Liver (tissue), 9 donors: Measurements from ENCODE around the gene GNG7. TPM values are rescaled to one million over a fixed set of nuclear protein-coding genes. Genes with fewer than 3 reads are reported as not detected.

ENCODE experiments used
- DNase-seq: peaks from one replicate; pipeline ENCODE4 v3.0.0-alpha.2; 2017; ENCODE audit warnings: low spot score
- H3K27ac ChIP-seq, 2 donors: one replicate each; pipeline ENCODE4 v1.7.0; 2013; ENCODE audit warnings: inconsistent platforms in 2 of 2, low read length in 2 of 2, control low read depth in 1 of 2, low read depth in 1 of 2, mild to moderate bottlenecking in 1 of 2
- H3K27me3 ChIP-seq, 4 donors: one replicate each; pipeline versions ENCODE4 v1.6.1 to v1.7.0; 2013; ENCODE audit warnings: low read length in 3 of 4, inconsistent platforms in 1 of 4, mild to moderate bottlenecking in 1 of 4, moderate library complexity in 1 of 4; ENCODE audit not compliant: control insufficient read depth in 4 of 4, insufficient read depth in 4 of 4
- H3K36me3 ChIP-seq, 4 donors: one replicate each; pipeline versions ENCODE4 v1.6.1 to v1.7.0; 2013; ENCODE audit warnings: low read length in 3 of 4, mild to moderate bottlenecking in 3 of 4, low read depth in 1 of 4, moderate library complexity in 1 of 4; ENCODE audit not compliant: control insufficient read depth in 4 of 4, insufficient read depth in 3 of 4
- H3K4me1 ChIP-seq, 4 donors: one replicate each; pipeline versions ENCODE4 v1.6.1 to v1.7.0; 2013; ENCODE audit warnings: low read length in 3 of 4, mild to moderate bottlenecking in 3 of 4, moderate library complexity in 1 of 4; ENCODE audit not compliant: control insufficient read depth in 4 of 4, insufficient read depth in 4 of 4
- H3K4me3 ChIP-seq, 3 donors: one replicate each; pipeline versions ENCODE4 v1.6.1 to v1.7.0; 2013; ENCODE audit warnings: low read length in 3 of 3, control low read depth in 1 of 3, low read depth in 1 of 3, mild to moderate bottlenecking in 1 of 3
- H3K9ac ChIP-seq, 2 donors: one replicate each; pipeline ENCODE4 v1.7.0; 2013; ENCODE audit warnings: low read length in 2 of 2, mild to moderate bottlenecking in 2 of 2, moderate library complexity in 2 of 2, control low read depth in 1 of 2, low read depth in 1 of 2
- H3K9me3 ChIP-seq, 4 donors: one replicate each; pipeline versions ENCODE4 v1.6.1 to v1.7.0; 2013; ENCODE audit warnings: low read length in 3 of 4; ENCODE audit not compliant: control insufficient read depth in 4 of 4
- EGR1 ChIP-seq, 2 donors: IDR thresholded peaks; 2 replicates each; pipeline ENCODE4 v1.6.1; 2016 to 2018; ENCODE audit warnings: antibody characterized with exemption in 2 of 2, low read depth in 2 of 2
- FOXA1 ChIP-seq: IDR thresholded peaks from 2 replicates; pipeline ENCODE4 v1.6.1; 2016; ENCODE audit warnings: antibody characterized with exemption
- FOXA2 ChIP-seq: IDR thresholded peaks from 2 replicates; pipeline ENCODE4 v1.6.1; 2016; ENCODE audit warnings: antibody characterized with exemption
- GABPA ChIP-seq, 2 donors: IDR thresholded peaks in 1 of 2; conservative IDR thresholded peaks in 1 of 2; 2 replicates each; pipeline ENCODE4 v1.6.1; 2016; ENCODE audit warnings: antibody characterized with exemption in 2 of 2, mild to moderate bottlenecking in 1 of 2, moderate library complexity in 1 of 2
- HNF4A ChIP-seq, 2 donors: conservative IDR thresholded peaks; 2 replicates each; pipeline ENCODE4 v1.6.1; 2016; ENCODE audit warnings: antibody characterized with exemption in 2 of 2, mild to moderate bottlenecking in 2 of 2
- HNF4G ChIP-seq: IDR thresholded peaks from 2 replicates; pipeline ENCODE4 v1.6.1; 2016; ENCODE audit warnings: antibody characterized with exemption
- JUND ChIP-seq, 2 donors: IDR thresholded peaks; 2 replicates each; pipeline ENCODE4 v1.6.1; 2016; ENCODE audit warnings: antibody characterized with exemption in 2 of 2
- NR2F2 ChIP-seq: IDR thresholded peaks from 2 replicates; pipeline ENCODE4 v1.6.1; 2016; ENCODE audit warnings: antibody characterized with exemption
- RAD21 ChIP-seq, 2 donors: IDR thresholded peaks; 2 replicates each; pipeline ENCODE4 v1.6.1; 2016; ENCODE audit warnings: antibody characterized with exemption in 2 of 2, mild to moderate bottlenecking in 2 of 2
- RXRA ChIP-seq, 2 donors: IDR thresholded peaks; 2 replicates each; pipeline ENCODE4 v1.6.1; 2017 to 2018; ENCODE audit warnings: antibody characterized with exemption in 2 of 2, mild to moderate bottlenecking in 1 of 2
- SP1 ChIP-seq: IDR thresholded peaks from 2 replicates; pipeline ENCODE4 v1.6.1; 2018; ENCODE audit warnings: antibody characterized with exemption, mild to moderate bottlenecking
- TAF1 ChIP-seq: conservative IDR thresholded peaks from 2 replicates; pipeline ENCODE4 v1.6.1; 2016; ENCODE audit warnings: antibody characterized with exemption, mild to moderate bottlenecking
- YY1 ChIP-seq: IDR thresholded peaks from 2 replicates; pipeline ENCODE4 v1.6.1; 2016; ENCODE audit warnings: antibody characterized with exemption, mild to moderate bottlenecking
- WGBS: extraction: QIAGEN DNeasy Blood & Tissue Kit; methylation state at CpG from one replicate; pipeline ENCODE4 v1.1.7; 2013; 5-methylcytosine and 5-hydroxymethylcytosine counted together
- polyA plus RNA-seq, 2 donors: library from polyadenylated mRNA; stranded (reverse) in 1 of 2; unstranded in 1 of 2; fragments of 200-250 nt in 1 of 2; fragments of >200 nt in 1 of 2; fragmentation: Nextera tagmentation in 1 of 2; extraction: Ambion mirVana in 1 of 2; gene quantifications; one replicate each; pipeline versions ENCODE4 v1.2.1 to v1.2.3, GENCODE V29; 2013 to 2015
- total RNA-seq, 2 donors: library from RNA; depleted of rRNA; stranded (reverse); fragments of >200 nt; gene quantifications; one replicate each; pipeline ENCODE4 v1.2.3, GENCODE V29; 2014
- TF ChIP-seq, protein P1 (sequence below): IDR thresholded peaks from 2 replicates; pipeline ENCODE4 v1.6.1; 2016; ENCODE audit warnings: antibody characterized with exemption
- TF ChIP-seq, protein P2 (sequence below): IDR thresholded peaks from 2 replicates; pipeline ENCODE4 v1.6.1; 2016; ENCODE audit warnings: antibody characterized with exemption, mild to moderate bottlenecking
- TF ChIP-seq, protein P3 (sequence below): IDR thresholded peaks from 2 replicates; pipeline ENCODE4 v1.6.1; 2016; ENCODE audit warnings: antibody characterized with exemption
- TF ChIP-seq, protein P4 (sequence below): fragments of 150-350 bp; IDR thresholded peaks from 2 replicates; pipeline ENCODE4 v1.5.1; 2017; ENCODE audit warnings: improper control_type of control experiment, low read depth, low read length; ENCODE audit not compliant: missing input control
- TF ChIP-seq, protein P5 (sequence below): IDR thresholded peaks from 2 replicates; pipeline ENCODE4 v1.6.1; 2016; ENCODE audit warnings: antibody characterized with exemption
- donor health status: healthy.
- donor health status: healthy.
- donor health status: healthy.
- donor health status: healthy.
- donor health status: healthy.

Gene GNG7
- total and polyA plus RNA-seq, 4 donors: 0.75 to 1.9 (median 1.1) TPM

DNA sequence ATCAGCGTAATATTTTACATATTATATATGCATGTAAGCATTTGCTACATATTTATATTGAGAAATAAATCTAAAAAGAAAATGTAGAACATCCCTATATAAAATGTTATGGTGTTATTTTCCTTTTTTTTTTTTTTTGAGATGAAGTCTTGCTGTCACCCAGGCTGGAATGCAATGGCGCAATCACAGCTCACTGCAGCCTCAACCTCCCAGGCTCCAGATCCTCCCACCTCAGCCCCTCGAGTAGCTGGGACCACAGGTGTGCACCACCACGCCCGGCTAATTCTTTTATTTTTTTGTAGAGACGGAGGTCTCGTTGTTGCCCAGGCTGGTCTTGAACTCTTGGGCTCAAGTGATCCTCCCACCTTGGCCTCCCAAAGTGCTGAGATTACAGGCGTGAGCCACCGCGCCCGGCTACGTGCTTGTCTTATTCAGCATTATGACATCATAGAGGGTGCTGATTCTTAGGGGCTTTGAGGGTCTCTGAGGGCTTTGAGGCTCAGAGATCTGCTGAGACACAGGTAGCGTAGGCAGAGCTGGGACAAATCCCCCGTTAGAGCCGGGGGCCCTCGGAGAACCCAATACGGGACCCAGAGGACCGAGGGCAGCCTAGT is 124.7 kb downstream of the GNG7 start:
- 86% methylated on average over 18 of the region's 18 CpGs for WGBS
- Histone ChIP-seq H3K4me3 (no peak overlapping the region), H3K9me3 (no peaks in the 10 kb centered on the region), H3K9ac (peak overlapping the region in 1 of 2 donors; percentile 67), H3K36me3 (no peaks in the 10 kb centered on the region), H3K4me1 (peaks cover 8 to 38% (median 28%) of the 10 kb centered on the region in 4 donors), H3K27me3 (no peaks in the 10 kb centered on the region), H3K27ac (peak overlapping the region; percentile 89 to 93)
- TF ChIP-seq TAF1 (no peak), HNF4G (no peak), JUND (IDR thresholded peaks at IDR 0.05) (no peak), RXRA (IDR thresholded peaks at IDR 0.05) (no peak), EGR1 (IDR thresholded peaks at IDR 0.05; ENCODE audit: low read depth in 2 of 2) (no peak), NR2F2 (no peak), SP1 (no peak), FOXA1 (no peak), GABPA (IDR thresholded peaks at IDR 0.05 in 1 of 2, conservative IDR thresholded peaks at IDR 0.05 in 1 of 2) (no peak), YY1 (no peak), HNF4A (conservative IDR thresholded peaks at IDR 0.05) (no peak), RAD21 (IDR thresholded peaks at IDR 0.05) (no peak), FOXA2 (no peak)
- TF ChIP-seq, protein P1, sequence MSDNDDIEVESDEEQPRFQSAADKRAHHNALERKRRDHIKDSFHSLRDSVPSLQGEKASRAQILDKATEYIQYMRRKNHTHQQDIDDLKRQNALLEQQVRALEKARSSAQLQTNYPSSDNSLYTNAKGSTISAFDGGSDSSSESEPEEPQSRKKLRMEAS: no peak
- TF ChIP-seq, protein P2, sequence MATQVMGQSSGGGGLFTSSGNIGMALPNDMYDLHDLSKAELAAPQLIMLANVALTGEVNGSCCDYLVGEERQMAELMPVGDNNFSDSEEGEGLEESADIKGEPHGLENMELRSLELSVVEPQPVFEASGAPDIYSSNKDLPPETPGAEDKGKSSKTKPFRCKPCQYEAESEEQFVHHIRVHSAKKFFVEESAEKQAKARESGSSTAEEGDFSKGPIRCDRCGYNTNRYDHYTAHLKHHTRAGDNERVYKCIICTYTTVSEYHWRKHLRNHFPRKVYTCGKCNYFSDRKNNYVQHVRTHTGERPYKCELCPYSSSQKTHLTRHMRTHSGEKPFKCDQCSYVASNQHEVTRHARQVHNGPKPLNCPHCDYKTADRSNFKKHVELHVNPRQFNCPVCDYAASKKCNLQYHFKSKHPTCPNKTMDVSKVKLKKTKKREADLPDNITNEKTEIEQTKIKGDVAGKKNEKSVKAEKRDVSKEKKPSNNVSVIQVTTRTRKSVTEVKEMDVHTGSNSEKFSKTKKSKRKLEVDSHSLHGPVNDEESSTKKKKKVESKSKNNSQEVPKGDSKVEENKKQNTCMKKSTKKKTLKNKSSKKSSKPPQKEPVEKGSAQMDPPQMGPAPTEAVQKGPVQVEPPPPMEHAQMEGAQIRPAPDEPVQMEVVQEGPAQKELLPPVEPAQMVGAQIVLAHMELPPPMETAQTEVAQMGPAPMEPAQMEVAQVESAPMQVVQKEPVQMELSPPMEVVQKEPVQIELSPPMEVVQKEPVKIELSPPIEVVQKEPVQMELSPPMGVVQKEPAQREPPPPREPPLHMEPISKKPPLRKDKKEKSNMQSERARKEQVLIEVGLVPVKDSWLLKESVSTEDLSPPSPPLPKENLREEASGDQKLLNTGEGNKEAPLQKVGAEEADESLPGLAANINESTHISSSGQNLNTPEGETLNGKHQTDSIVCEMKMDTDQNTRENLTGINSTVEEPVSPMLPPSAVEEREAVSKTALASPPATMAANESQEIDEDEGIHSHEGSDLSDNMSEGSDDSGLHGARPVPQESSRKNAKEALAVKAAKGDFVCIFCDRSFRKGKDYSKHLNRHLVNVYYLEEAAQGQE: no peak
- TF ChIP-seq, protein P3, sequence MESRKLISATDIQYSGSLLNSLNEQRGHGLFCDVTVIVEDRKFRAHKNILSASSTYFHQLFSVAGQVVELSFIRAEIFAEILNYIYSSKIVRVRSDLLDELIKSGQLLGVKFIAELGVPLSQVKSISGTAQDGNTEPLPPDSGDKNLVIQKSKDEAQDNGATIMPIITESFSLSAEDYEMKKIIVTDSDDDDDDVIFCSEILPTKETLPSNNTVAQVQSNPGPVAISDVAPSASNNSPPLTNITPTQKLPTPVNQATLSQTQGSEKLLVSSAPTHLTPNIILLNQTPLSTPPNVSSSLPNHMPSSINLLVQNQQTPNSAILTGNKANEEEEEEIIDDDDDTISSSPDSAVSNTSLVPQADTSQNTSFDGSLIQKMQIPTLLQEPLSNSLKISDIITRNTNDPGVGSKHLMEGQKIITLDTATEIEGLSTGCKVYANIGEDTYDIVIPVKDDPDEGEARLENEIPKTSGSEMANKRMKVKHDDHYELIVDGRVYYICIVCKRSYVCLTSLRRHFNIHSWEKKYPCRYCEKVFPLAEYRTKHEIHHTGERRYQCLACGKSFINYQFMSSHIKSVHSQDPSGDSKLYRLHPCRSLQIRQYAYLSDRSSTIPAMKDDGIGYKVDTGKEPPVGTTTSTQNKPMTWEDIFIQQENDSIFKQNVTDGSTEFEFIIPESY: no peak
- TF ChIP-seq, protein P4, sequence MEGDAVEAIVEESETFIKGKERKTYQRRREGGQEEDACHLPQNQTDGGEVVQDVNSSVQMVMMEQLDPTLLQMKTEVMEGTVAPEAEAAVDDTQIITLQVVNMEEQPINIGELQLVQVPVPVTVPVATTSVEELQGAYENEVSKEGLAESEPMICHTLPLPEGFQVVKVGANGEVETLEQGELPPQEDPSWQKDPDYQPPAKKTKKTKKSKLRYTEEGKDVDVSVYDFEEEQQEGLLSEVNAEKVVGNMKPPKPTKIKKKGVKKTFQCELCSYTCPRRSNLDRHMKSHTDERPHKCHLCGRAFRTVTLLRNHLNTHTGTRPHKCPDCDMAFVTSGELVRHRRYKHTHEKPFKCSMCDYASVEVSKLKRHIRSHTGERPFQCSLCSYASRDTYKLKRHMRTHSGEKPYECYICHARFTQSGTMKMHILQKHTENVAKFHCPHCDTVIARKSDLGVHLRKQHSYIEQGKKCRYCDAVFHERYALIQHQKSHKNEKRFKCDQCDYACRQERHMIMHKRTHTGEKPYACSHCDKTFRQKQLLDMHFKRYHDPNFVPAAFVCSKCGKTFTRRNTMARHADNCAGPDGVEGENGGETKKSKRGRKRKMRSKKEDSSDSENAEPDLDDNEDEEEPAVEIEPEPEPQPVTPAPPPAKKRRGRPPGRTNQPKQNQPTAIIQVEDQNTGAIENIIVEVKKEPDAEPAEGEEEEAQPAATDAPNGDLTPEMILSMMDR: no peak
- TF ChIP-seq, protein P5, sequence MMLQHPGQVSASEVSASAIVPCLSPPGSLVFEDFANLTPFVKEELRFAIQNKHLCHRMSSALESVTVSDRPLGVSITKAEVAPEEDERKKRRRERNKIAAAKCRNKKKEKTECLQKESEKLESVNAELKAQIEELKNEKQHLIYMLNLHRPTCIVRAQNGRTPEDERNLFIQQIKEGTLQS: no peak
- DNase-seq: no peak
